HEK293 (cell line): Measurements from ENCODE around the gene RAB11FIP3.

ENCODE experiments used
- CTCF ChIA-PET: fragments of 350-600 bp; formaldehyde crosslinking; extraction: SDS; loops from one replicate; lab custom pipeline; 2021; ENCODE audit warnings: antibody characterized with exemption; lab: Yijun Ruan, JAX
- POLR2A ChIA-PET: fragments of 300-600 bp; formaldehyde crosslinking; extraction: SDS; loops from one replicate; lab custom pipeline; 2020; ENCODE audit warnings: antibody characterized with exemption, inconsistent platforms; lab: Yijun Ruan, JAX
- H3K27ac ChIP-seq: fragments of 200-500 bp; sonication (Bioruptor generic); 2 replicates; pipeline ENCODE4 v1.5.1; 2014; ENCODE audit warnings: low read depth, low read length, control low read depth, inconsistent platforms; ENCODE audit errors: extremely low read depth
- H3K36me3 ChIP-seq, 2 experiments: fragments of 200-500 bp in 1 of 2; sonication (Bioruptor generic) in 1 of 2; 1 replicate in 1 of 2; 2 replicates in 1 of 2; pipeline ENCODE4 v1.5.1; 2014 to 2017; ENCODE audit warnings: inconsistent platforms in 2 of 2, low read length in 2 of 2; ENCODE audit not compliant: control insufficient read depth in 2 of 2, insufficient read depth in 1 of 2
- H3K4me1 ChIP-seq: fragments of 200-500 bp; sonication (Bioruptor generic); 2 replicates; pipeline ENCODE4 v1.5.1; 2014; ENCODE audit warnings: mild to moderate bottlenecking, low read length, inconsistent platforms; ENCODE audit not compliant: control insufficient read depth, insufficient read depth
- H3K4me3 ChIP-seq: 2 replicates; pipeline ENCODE4 v1.5.1; 2011; ENCODE audit warnings: low read depth, mild to moderate bottlenecking, control low read depth, low read length, moderate library complexity
- H3K9me3 ChIP-seq: fragments of 200-500 bp; sonication (Bioruptor generic); 2 replicates; pipeline ENCODE4 v1.5.1; 2014; ENCODE audit warnings: low read depth, low read length, inconsistent platforms; ENCODE audit not compliant: control insufficient read depth, insufficient read depth
- AEBP2 ChIP-seq: fragments of 450-650 bp; formaldehyde crosslinking; IDR thresholded peaks from 2 replicates; pipeline ENCODE4 v1.5.1; 2016; ENCODE audit warnings: missing biosample characterization, missing genetic modification characterization, borderline replicate concordance
- ATF2 ChIP-seq: fragments of 450-650 bp; formaldehyde crosslinking; IDR thresholded peaks from 2 replicates; pipeline ENCODE4 v1.5.1; 2016; ENCODE audit warnings: missing biosample characterization, missing genetic modification characterization, low read depth
- EGR2 ChIP-seq: fragments of 450-650 bp; formaldehyde crosslinking; IDR thresholded peaks from 2 replicates; pipeline ENCODE4 v1.5.1; 2016; ENCODE audit warnings: low read depth, missing biosample characterization, missing genetic modification characterization
- GLIS1 ChIP-seq: fragments of 450-650 bp; formaldehyde crosslinking; IDR thresholded peaks from 2 replicates; pipeline ENCODE4 v1.5.1; 2016; ENCODE audit warnings: missing biosample characterization, missing genetic modification characterization
- SP2 ChIP-seq: fragments of 450-650 bp; formaldehyde crosslinking; IDR thresholded peaks from 2 replicates; pipeline ENCODE4 v1.5.1; 2016; ENCODE audit warnings: missing biosample characterization, missing genetic modification characterization
- WT1 ChIP-seq: fragments of 450-650 bp; formaldehyde crosslinking; IDR thresholded peaks from 2 replicates; pipeline ENCODE4 v1.5.1; 2016; ENCODE audit warnings: missing biosample characterization, missing genetic modification characterization
- ZBTB11 ChIP-seq: fragments of 450-650 bp; formaldehyde crosslinking; conservative IDR thresholded peaks from 2 replicates; pipeline ENCODE4 v1.5.1; 2016; ENCODE audit warnings: low read depth, missing biosample characterization, missing genetic modification characterization
- ZBTB20 ChIP-seq: fragments of 450-650 bp; formaldehyde crosslinking; IDR thresholded peaks from 2 replicates; pipeline ENCODE4 v1.5.1; 2016; ENCODE audit warnings: missing biosample characterization, missing genetic modification characterization
- ZBTB49 ChIP-seq: fragments of 450-650 bp; formaldehyde crosslinking; IDR thresholded peaks from 2 replicates; pipeline ENCODE4 v1.5.1; 2016; ENCODE audit warnings: missing biosample characterization, missing genetic modification characterization, low read depth
- ZBTB7A ChIP-seq: fragments of 450-650 bp; formaldehyde crosslinking; IDR thresholded peaks from 2 replicates; pipeline ENCODE4 v1.5.1; 2016; ENCODE audit warnings: low read depth, missing biosample characterization, missing genetic modification characterization
- ZBTB8A ChIP-seq: fragments of 450-650 bp; formaldehyde crosslinking; IDR thresholded peaks from 2 replicates; pipeline ENCODE4 v1.5.1; 2016; ENCODE audit warnings: missing biosample characterization, missing genetic modification characterization
- ZFHX2 ChIP-seq: fragments of 450-650 bp; formaldehyde crosslinking; conservative IDR thresholded peaks from 2 replicates; pipeline ENCODE4 v1.5.1; 2016; ENCODE audit warnings: missing biosample characterization, missing genetic modification characterization
- ZNF169 ChIP-seq: fragments of 450-650 bp; formaldehyde crosslinking; IDR thresholded peaks from 2 replicates; pipeline ENCODE4 v1.5.1; 2016; ENCODE audit warnings: missing biosample characterization, missing genetic modification characterization
- ZNF18 ChIP-seq: fragments of 450-650 bp; formaldehyde crosslinking; IDR thresholded peaks from 2 replicates; pipeline ENCODE4 v1.5.1; 2016; ENCODE audit warnings: missing biosample characterization, missing genetic modification characterization
- ZNF248 ChIP-seq: fragments of 450-650 bp; formaldehyde crosslinking; IDR thresholded peaks from 2 replicates; pipeline ENCODE4 v1.5.1; 2017; ENCODE audit warnings: missing biosample characterization, missing genetic modification characterization
- ZNF335 ChIP-seq: fragments of 450-650 bp; formaldehyde crosslinking; conservative IDR thresholded peaks from 2 replicates; pipeline ENCODE4 v1.5.1; 2016; ENCODE audit warnings: missing biosample characterization, missing genetic modification characterization
- ZNF530 ChIP-seq: fragments of 450-650 bp; formaldehyde crosslinking; IDR thresholded peaks from 2 replicates; pipeline ENCODE4 v1.5.1; 2016; ENCODE audit warnings: low read depth, missing biosample characterization, missing genetic modification characterization
- ZNF571 ChIP-seq: fragments of 450-650 bp; formaldehyde crosslinking; IDR thresholded peaks from 2 replicates; pipeline ENCODE4 v1.5.0; 2017; ENCODE audit warnings: missing biosample characterization, missing genetic modification characterization
- ZNF596 ChIP-seq: fragments of 450-650 bp; IDR thresholded peaks from 2 replicates; pipeline ENCODE4 v1.5.0; 2018; ENCODE audit warnings: missing biosample characterization, mild to moderate bottlenecking, missing genetic modification characterization, moderate library complexity
- ZNF623 ChIP-seq: fragments of 450-650 bp; formaldehyde crosslinking; IDR thresholded peaks from 2 replicates; pipeline ENCODE4 v1.5.1; 2016; ENCODE audit warnings: missing biosample characterization, missing genetic modification characterization
- ZNF76 ChIP-seq: fragments of 450-650 bp; formaldehyde crosslinking; IDR thresholded peaks from 2 replicates; pipeline ENCODE4; 2016; ENCODE audit warnings: low read depth, missing biosample characterization, missing genetic modification characterization, borderline replicate concordance
- ZNF792 ChIP-seq: fragments of 450-650 bp; formaldehyde crosslinking; IDR thresholded peaks from 2 replicates; pipeline ENCODE4 v1.5.1; 2016; ENCODE audit warnings: missing biosample characterization, missing genetic modification characterization
- ZNF837 ChIP-seq: fragments of 450-650 bp; formaldehyde crosslinking; IDR thresholded peaks from 2 replicates; pipeline ENCODE4 v1.5.1; 2016; ENCODE audit warnings: missing biosample characterization, missing genetic modification characterization
- ZSCAN18 ChIP-seq: fragments of 450-650 bp; formaldehyde crosslinking; IDR thresholded peaks from 2 replicates; pipeline ENCODE4 v1.5.1; 2016; ENCODE audit warnings: missing biosample characterization, missing genetic modification characterization
- ZSCAN23 ChIP-seq: fragments of 450-650 bp; formaldehyde crosslinking; IDR thresholded peaks from 2 replicates; pipeline ENCODE4 v1.5.1; 2016; ENCODE audit warnings: missing biosample characterization, missing genetic modification characterization

The RAB11FIP3 gene

GRCh38 chr16:569445-570254 is 144.2 kb downstream of the RAB11FIP3 start, which contains the start of gene PIGQ:
PIGQ (plus strand) TSS chr16:569968; CDS start chr16:574075, 4,107 bp downstream.
- POLR2A ChIA-PET = interaction anchor here (0.5 to 1.2 kb wide), 3 partner anchors 19 to 199 kb away, joined by 3 to 4 read pairs (median 4); no protein-coding TSS in a partner anchor
- H3K4me1 ChIP-seq = peaks cover 10% of the 10 kb centered on the region
- TF ChIP-seq EGR2 (tag by site-specific recombination) (0 out of 2 replicates have a peak, but pooled peaks have one; percentile 20), ZNF571 (tag by site-specific recombination) (no peak), SP2 (tag by site-specific recombination) (peak; percentile 59), ZBTB8A (tag by site-specific recombination) (peak; percentile 19; the same call in 1 of the 2 replicates), ZNF596 (tag by site-specific recombination) (0 out of 2 replicates have a peak, but pooled peaks have one; percentile 10), ZBTB20 (peak; percentile 54; the same call in 1 of the 2 replicates), ZSCAN23 (no peak), ZSCAN18 (tag by site-specific recombination) (no peak), WT1 (tag by site-specific recombination) (no peak), ZBTB11 (tag by site-specific recombination) (peak; percentile 86), ZNF623 (tag by site-specific recombination) (no peak), ZNF335 (tag by site-specific recombination) (peak; percentile 21), ZNF530 (tag by site-specific recombination) (no peak), ZNF169 (tag by site-specific recombination) (no peak), ZNF837 (tag by site-specific recombination) (no peak), AEBP2 (no peak), ZNF792 (no peak), ZNF248 (tag by site-specific recombination) (no peak), ATF2 (no peak), ZNF76 (peak; percentile 41; the same call in 1 of the 2 replicates), ZBTB49 (no peak), ZNF18 (tag by site-specific recombination) (no peak), GLIS1 (no peak), ZFHX2 (tag by site-specific recombination) (peak; percentile 47; the same call in 1 of the 2 replicates), ZBTB7A (tag by site-specific recombination) (no peak)

More at GRCh38 chr16:569445-570254, 144.2 kb downstream of the RAB11FIP3 start, which contains the start of gene PIGQ:
- H3K4me3 ChIP-seq = peak within 1 kb of the TSS; percentile 60
- H3K27ac ChIP-seq = peak within 1 kb of the TSS; percentile 89
- H3K36me3 ChIP-seq = peaks cover 0 to 28% of the 10 kb centered on the region in 2 experiments; a peak in 1 of 3 replicates
- H3K9me3 ChIP-seq = no peaks in the 10 kb centered on the region
- CTCF ChIA-PET = no interaction called here
